Ovary (tissue), 9 donors: ENCODE data around the gene NANOS1. TPM values are rescaled to one million over a fixed set of nuclear protein-coding genes. Genes with fewer than 3 reads are reported as not detected.

ENCODE experiments used
- DNase-seq, 5 donors: peaks; one replicate each; pipeline ENCODE4 v3.0.0-alpha.2; 2019 to 2020
- H3K27ac ChIP-seq, 2 donors: fragments of 200-600 bp; one replicate each; pipeline versions ENCODE4 v1.5.1 to v1.8.0; 2019 to 2022
- H3K27me3 ChIP-seq: fragments of 200-600 bp; one replicate; pipeline ENCODE4 v1.8.0; 2022
- H3K36me3 ChIP-seq: fragments of 200-600 bp; sonication (generic); one replicate; pipeline ENCODE4 v1.5.1; 2019
- H3K4me1 ChIP-seq: one replicate; pipeline ENCODE4 v1.8.1; 2013; ENCODE audit warnings: mild to moderate bottlenecking, moderate library complexity; ENCODE audit not compliant: insufficient read depth
- H3K4me3 ChIP-seq: fragments of 200-600 bp; sonication (generic); one replicate; pipeline ENCODE4 v1.5.1; 2017
- H3K9me3 ChIP-seq, 2 donors: fragments of 200-600 bp in 1 of 2; sonication (generic) in 1 of 2; one replicate each; pipeline versions ENCODE4 v1.5.1 to v1.8.1; 2013 to 2019; ENCODE audit warnings: mild to moderate bottlenecking in 1 of 2, moderate library complexity in 1 of 2
- CTCF ChIP-seq, 3 donors: fragments of 450-650 bp in 2 of 3; fragments of 200-600 bp in 1 of 3; IDR thresholded peaks; one replicate each; pipeline versions ENCODE4 v1.5.1 to v1.8.0; 2016 to 2022; ENCODE audit warnings: antibody characterized with exemption in 3 of 3, mild to moderate bottlenecking in 1 of 3
- EP300 ChIP-seq: sonication (generic); formaldehyde crosslinking; IDR thresholded peaks from one replicate; pipeline ENCODE4 v1.6.1; 2017; ENCODE audit warnings: antibody characterized with exemption
- POLR2A ChIP-seq: fragments of 450-650 bp; IDR thresholded peaks from one replicate; pipeline ENCODE4 v1.6.1; 2017; ENCODE audit warnings: antibody characterized with exemption, mild to moderate bottlenecking, moderate library complexity
- WGBS, 3 donors: extraction: QIAGEN DNeasy Blood & Tissue Kit in 1 of 3; methylation state at CpG; one replicate each; pipeline versions ENCODE4 v1.1.5 to v1.1.7; 2013 to 2017; 5-methylcytosine and 5-hydroxymethylcytosine counted together
- intact Hi-C, 4 donors: fragments of 100-400 bp; cut with DNase I; formaldehyde crosslinking; loops; one replicate each; pipeline versions ENCODE4 v1.11.0 to v1.15.1; 2022 to 2023
- polyA plus RNA-seq, 2 donors: library from polyadenylated mRNA; stranded (reverse); fragments of 200-250 nt in 1 of 2; fragments of 350-450 nt in 1 of 2; fragmentation: Illumina TruSeq in 1 of 2; extraction: RNeasy Lipid Tissue Mini Kit (QIAGEN cat#74804) in 1 of 2; gene quantifications; one replicate each; pipeline ENCODE4 v1.2.3, GENCODE V29; 2013 to 2014
- total RNA-seq, 7 donors: library from RNA; depleted of rRNA in 2 of 7; stranded (reverse); fragments of >200 nt in 2 of 7; fragmentation: NEBNext Ultra II Directional in 3 of 7; extraction: Animal tissue kit (Norgen Biotek cat#: 25700) in 3 of 7; gene quantifications; one replicate each; pipeline versions ENCODE4 v1.1.0 to v1.2.4, GENCODE V29; 2016 to 2023
- donor health status: DM: no; HTN: no; CAD: no; lungs with moderate emphysema.
- donor health status: DM: no; HTN: no; CAD: no.
- donor health status: Bipolar disorder and iron deficiency.
- donor health status: DM: yes; HTN: yes; CAD: no.
- donor health status: DM: no; HTN: no; CAD: no.
- donor health status: DM: yes; HTN: yes; CAD: no.

The NANOS1 gene
- total and polyA plus RNA-seq, 9 donors, result 0.15 to 7.0 (median 0.79) TPM

DNA sequence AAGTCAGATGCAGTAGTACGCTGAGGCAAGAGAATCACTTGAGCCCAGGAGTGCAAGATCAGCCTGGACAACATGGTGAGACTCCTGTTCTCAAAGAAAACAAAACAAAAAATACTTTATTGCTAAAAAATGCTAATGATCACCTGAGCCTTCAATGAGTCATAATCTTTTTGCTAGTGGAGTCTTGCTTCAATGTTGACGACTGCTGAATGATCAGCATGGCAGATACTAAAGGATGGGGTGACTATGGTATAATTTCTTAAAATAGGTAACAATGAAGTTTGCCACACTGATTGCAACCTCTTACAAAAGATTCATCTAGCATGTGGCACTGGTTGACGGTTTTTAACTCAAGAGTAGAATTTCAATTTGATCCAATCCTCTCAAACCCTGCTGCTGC lies 22.3 kb downstream of the NANOS1 start:
- Histone ChIP-seq H3K36me3 (peaks cover 3% of the 10 kb centered on the region), H3K4me3 (no peak overlapping the region), H3K9me3 (no peaks in the 10 kb centered on the region), H3K4me1 (no peaks in the 10 kb centered on the region), H3K27ac (no peak overlapping the region), H3K27me3 (no peaks in the 10 kb centered on the region)
- DNase-seq, result no peak
- TF ChIP-seq CTCF (IDR thresholded peaks at IDR 0.05) (no peak), POLR2A (no peak), EP300 (no peak)
- 90 to 92% (median 91%) methylated on average over 3 of the region's 3 CpGs for WGBS, 3 donors
- intact Hi-C loops, result no loop called here

DNA sequence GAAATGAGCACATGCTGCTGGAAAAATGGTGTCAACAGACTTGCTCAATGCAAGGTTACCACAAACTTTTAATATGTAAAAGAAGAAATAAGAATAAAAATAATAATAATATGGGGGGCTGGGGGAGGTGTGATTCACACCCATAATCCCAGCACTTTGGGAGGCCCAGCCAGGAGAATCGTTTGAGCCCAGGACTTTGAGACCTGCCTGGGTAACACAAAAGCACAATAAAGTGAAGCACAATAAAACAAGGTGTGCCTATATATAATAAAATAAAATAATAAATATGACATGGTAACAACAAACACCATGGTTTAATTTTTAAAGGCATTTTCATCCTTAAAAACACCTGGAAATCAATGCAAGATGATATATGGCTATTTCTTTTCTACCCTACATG lies 26.0 kb downstream of the NANOS1 start:
- Histone ChIP-seq H3K9me3 (no peaks in the 10 kb centered on the region), H3K36me3 (peaks cover 3% of the 10 kb centered on the region), H3K4me1 (no peaks in the 10 kb centered on the region), H3K4me3 (no peak overlapping the region), H3K27ac (no peak overlapping the region), H3K27me3 (no peaks in the 10 kb centered on the region)
- intact Hi-C loops, result no loop called here
- whole genome bisulfite sequencing, 3 donors, result 73 to 90% (median 88%) methylated on average over 1 of the region's 1 CpG
- TF ChIP-seq EP300 (no peak), CTCF (IDR thresholded peaks at IDR 0.05) (no peak), POLR2A (no peak)
- no peak for DNase-seq

- intact Hi-C loops, result no loop called here
- 86 to 89% (median 87%) methylated on average over 11 of the region's 11 CpGs for WGBS, 3 donors
- H3K27me3 ChIP-seq, result no peaks in the 10 kb centered on the region
- no peaks in the 10 kb centered on the region for H3K9me3 ChIP-seq
- H3K4me1 ChIP-seq, result no peaks in the 10 kb centered on the region
- H3K27ac ChIP-seq, result no peak overlapping the region
- no peak for TF ChIP-seq CTCF (IDR thresholded peaks at IDR 0.05)
- TF ChIP-seq POLR2A, result no peak
- TF ChIP-seq EP300, result no peak
- H3K4me3 ChIP-seq, result no peak overlapping the region
- peaks cover 3% of the 10 kb centered on the region for H3K36me3 ChIP-seq
- no peak for DNase-seq
These were observed 28.5 kb downstream of the NANOS1 start for GRCh38 chr10:119058010-119058409.

- no peaks in the 10 kb centered on the region for H3K27me3 ChIP-seq
- H3K4me1 ChIP-seq, result no peaks in the 10 kb centered on the region
- no peak overlapping the region for H3K4me3 ChIP-seq
- WGBS, 3 donors, result 79 to 82% (median 80%) methylated on average over 4 of the region's 4 CpGs
- peaks cover 3% of the 10 kb centered on the region for H3K36me3 ChIP-seq
- no peak for DNase-seq
- intact Hi-C loops, result no loop called here
- TF ChIP-seq POLR2A (no peak), CTCF (IDR thresholded peaks at IDR 0.05) (no peak), EP300 (no peak)
- H3K9me3 ChIP-seq, result no peaks in the 10 kb centered on the region
- no peak overlapping the region for H3K27ac ChIP-seq
These were observed 30.0 kb downstream of the NANOS1 start for GRCh38 chr10:119059557-119059956.

DNA sequence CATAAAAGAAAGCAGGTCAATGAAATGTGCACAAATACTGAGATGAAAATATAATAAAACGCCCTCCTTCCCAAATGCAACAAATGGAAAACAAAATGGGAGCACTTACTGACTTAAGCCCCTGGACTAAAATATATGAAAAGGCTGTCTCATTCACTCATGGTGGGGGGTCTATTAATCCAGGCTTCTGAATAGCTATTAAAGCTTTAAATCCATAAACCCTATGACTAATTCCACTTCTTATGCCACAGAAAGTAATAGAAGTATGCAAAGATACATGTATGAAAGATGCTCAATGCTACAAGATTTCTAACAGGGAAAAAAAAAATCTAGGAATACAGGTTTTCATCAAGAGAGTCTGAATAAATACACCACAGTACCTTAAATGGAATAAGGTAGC lies 30.6 kb downstream of the NANOS1 start:
- no peak for TF ChIP-seq CTCF (IDR thresholded peaks at IDR 0.05)
- no peak for TF ChIP-seq POLR2A
- no peak for TF ChIP-seq EP300
- Histone ChIP-seq H3K27me3 (no peaks in the 10 kb centered on the region), H3K4me3 (no peak overlapping the region), H3K27ac (no peak overlapping the region), H3K9me3 (no peaks in the 10 kb centered on the region), H3K4me1 (no peaks in the 10 kb centered on the region), H3K36me3 (peaks cover 3% of the 10 kb centered on the region)
- no peak for DNase-seq
- intact Hi-C loops, result no loop called here
- WGBS, 3 donors, result 83 to 94% (median 91%) methylated on average over 1 of the region's 1 CpG
